Amniotic epithelial cell (primary cell): ENCODE measurements around the gene SSUH2.
A peak's percentile ranks its signal among the peaks of the same experiment; 100 is the strongest.
"Not testable (repeated sequence)": the region's sequence is repeated elsewhere in the genome, so short reads cannot be mapped to it uniquely, and the experiment has no call there.

Source experiments
- DNase-seq: peaks from one replicate; pipeline ENCODE4 v3.0.0-alpha.2; 2010; ENCODE audit warnings: low read depth

SSUH2 gene

GRCh38 chr3:8658306-8659212 lies 14.0 kb upstream of the SSUH2 start:
- peak; percentile 23 for DNase-seq

- DNase-seq, result peak; percentile 12
Observed at GRCh38 chr3:8657804-8658305, 13.3 kb upstream of the SSUH2 start.

- DNase-seq, result no peak
Observed at GRCh38 chr3:8656240-8656639, 11.6 kb upstream of the SSUH2 start.

- DNase-seq, result no peak
Observed at GRCh38 chr3:8655387-8655835, 10.8 kb upstream of the SSUH2 start.

DNA sequence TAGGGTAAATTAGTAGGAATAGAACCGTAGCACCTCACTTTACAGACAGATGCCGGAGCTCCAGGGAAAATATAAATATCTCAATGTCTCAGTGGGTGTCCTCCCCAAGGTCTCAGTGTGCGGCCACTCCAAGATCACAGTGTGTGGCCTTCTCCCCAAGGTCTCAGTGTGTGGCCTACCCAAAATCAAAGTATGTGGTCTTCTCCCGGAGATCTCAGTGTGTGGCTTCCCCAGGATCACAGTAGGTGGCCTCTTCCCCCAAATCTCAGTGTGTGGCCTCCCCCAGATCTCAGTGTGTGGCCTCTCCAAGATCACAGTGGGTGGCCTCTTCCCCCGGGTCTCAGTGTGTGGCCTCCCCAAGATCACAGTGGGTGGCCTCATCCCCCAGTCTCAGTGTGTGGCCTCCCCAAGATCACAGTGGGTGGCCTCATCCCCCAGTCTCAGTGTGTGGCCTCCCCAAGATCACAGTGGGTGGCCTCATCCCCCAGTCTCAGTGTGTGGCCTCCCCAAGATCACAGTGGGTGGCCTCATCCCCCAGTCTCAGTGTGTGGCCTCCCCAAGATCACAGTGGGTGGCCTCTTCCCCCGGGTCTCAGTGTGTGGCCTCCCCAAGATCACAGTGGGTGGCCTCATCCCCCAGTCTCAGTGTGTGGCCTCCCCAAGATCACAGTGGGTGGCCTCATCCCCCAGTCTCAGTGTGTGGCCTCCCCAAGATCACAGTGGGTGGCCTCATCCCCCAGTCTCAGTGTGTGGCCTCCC lies 10.2 kb upstream of the SSUH2 start:
- not testable (repeated sequence) for DNase-seq

DNA sequence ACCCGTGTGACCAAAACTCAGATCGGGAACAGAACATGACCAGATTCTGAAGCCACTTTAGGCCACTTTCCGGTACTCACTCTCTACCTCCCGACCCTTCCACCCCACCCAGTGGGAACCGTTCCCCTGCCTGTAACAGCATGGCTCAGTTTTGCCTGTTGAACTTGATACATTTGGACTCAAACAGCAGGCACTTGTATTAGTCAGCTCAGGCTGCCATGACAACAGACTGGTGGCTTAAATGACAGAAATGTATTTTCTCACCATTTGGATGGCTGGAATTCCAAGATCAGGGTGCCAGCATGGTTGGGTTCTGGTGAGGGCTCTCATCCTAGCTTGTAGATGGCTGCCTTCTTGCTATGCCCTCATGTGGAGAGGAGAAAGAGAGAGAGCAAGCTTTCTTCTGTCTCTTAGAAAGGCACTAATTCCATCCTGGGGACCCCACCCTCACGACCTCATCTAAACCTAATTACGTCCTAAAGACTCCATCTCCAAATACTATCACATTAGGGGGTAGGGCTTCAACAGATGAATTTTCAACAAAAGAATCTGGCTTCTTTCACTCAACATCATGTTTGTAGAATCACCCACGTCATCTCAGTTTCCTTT lies 9.3 kb upstream of the SSUH2 start:
- no peak for DNase-seq

DNA sequence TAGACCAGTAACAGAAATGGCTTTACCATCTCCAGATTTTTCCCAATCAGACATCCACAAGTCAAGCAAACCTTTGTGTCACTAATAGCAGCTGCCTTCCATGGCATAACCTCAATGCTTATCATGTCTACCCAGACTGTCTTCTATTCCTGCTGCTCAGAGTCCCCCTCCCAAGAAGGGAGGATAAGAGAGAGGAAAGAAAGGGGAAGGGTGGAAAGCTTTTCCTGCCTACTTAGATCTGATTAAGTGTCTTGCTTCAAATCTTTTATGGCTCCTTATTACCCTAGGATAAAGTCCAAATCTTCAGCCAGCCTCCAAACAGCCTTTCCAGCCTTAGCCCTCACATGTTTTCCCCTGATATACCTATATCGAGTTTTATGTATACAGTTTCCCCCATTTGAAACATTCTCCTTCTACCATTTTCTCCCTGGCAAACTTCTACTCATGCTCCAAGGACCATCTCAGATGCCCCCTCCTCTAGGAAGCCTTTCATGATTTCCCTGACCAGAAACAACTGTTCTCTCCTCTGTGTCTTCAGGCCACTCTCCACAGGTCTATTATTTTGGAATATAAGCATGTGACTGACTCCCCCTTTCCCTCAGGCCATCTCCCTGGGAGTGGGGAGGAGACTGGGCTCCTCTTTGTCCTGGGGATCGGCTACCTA lies 7.9 kb upstream of the SSUH2 start:
- DNase-seq, result no peak

- no peak for DNase-seq
Observed at GRCh38 chr3:8651418-8652323, 7.1 kb upstream of the SSUH2 start.

GRCh38 chr3:8650583-8651416 lies 6.2 kb upstream of the SSUH2 start:
- DNase-seq, result no peak

DNA sequence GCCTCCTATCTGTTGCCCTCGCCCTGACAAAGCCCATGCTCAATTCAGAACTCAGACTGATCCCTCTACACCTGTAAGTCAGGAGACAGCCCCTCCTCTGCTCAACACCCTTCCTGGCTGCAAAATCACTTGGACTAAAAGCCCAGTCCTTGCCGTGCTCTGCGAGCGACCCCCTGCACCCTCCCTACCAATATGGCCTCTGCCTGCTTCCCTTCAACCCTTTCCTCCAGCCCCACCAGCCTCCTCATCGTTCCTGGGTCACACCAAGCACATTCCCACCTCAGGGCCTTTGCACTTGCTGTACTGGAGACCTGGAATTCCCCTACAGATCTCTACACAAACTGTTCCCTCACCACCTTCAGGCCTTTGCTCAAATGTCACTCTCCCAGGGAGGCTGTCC lies 5.2 kb upstream of the SSUH2 start:
- no peak for DNase-seq

GRCh38 chr3:8648909-8649741 lies 4.5 kb upstream of the SSUH2 start:
- peak; percentile 35 for DNase-seq

GRCh38 chr3:8647137-8647985 lies 2.8 kb upstream of the SSUH2 start:
- DNase-seq, result no peak

- no peak for DNase-seq
Observed at GRCh38 chr3:8646313-8646938, 1.8 kb upstream of the SSUH2 start.

GRCh38 chr3:8645712-8646111 lies 1.1 kb upstream of the SSUH2 start:
- no peak for DNase-seq

- no peak for DNase-seq
Observed at GRCh38 chr3:8643693-8644365, 769 bp downstream of the SSUH2 start.

- DNase-seq, result no peak
Observed at GRCh38 chr3:8642001-8642400, 2.6 kb downstream of the SSUH2 start.

GRCh38 chr3:8641472-8641871 lies 3.1 kb downstream of the SSUH2 start:
- no peak for DNase-seq
